ENCODE results near the gene RFNG. TPM values are rescaled to one million over a fixed set of nuclear protein-coding genes. Genes with fewer than 3 reads are reported as not detected.
A peak's percentile ranks its signal among the peaks of the same experiment; 100 is the strongest.

Gene RFNG
- total and polyA plus RNA-seq, 12 donors = 13.9 to 30.1 (median 20.3) TPM

DNA sequence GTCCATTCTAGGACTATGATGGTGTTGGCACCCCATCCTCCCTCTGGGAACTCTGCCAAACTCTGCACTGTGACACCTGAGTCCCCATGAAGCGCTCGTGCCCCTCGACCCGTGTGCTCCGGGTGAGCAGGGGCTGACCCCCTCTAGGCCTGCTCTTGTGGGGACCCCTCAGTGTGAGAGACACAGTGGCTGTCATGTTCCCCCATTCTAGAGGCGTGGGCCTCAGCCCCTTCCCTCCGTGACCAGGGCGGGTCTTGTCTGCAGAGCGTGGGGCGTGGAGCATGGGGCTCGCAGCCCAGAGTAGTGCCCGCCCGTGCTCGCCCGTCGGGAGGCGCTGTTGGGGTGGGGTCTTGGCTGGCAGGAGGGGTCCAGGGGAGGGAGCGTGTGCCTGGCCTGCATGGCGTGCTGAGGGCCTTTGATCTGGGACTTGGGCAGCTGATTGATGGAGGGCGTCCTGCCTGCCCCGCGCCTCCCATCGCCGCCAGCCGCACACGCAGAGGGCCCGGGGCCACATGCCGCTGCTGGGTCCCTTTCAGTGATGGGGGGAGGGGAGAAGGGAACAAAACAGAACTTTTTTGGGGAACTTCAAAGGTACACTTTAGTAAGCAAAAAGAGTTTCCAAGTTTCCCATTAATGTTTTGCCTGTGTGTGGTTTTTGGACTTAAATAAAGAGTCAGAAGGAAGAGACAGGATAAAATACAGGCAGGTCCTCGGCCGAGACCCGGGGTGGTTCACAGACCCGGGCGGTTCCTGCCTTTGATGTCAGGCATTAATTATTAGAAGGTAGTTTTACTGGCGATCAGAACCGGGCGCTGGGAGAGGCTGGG, 51.4 kb downstream of the RFNG start:
- DNase-seq (peak in 1 of 2 donors; percentile 9), ATAC-seq (peak in 1 of 8 donors; percentile 10)
- H3K27me3 ChIP-seq = no peaks in the 10 kb centered on the region
- H3K36me3 ChIP-seq = peaks cover 0 to 20% (median 0%) of the 10 kb centered on the region in 9 donors
- no peaks in the 10 kb centered on the region for H3K9me3 ChIP-seq
- WGBS, 2 donors = 87 to 89% methylated on average over 36 of the region's 36 CpGs
- H3K4me3 ChIP-seq = no peak overlapping the region
- intact Hi-C loops (cut with DNase I) = no loop called here
- TF ChIP-seq CTCF (IDR thresholded peaks at IDR 0.05) = no peak
- peaks cover 0 to 23% (median 17%) of the 10 kb centered on the region in 9 donors for H3K4me1 ChIP-seq
- H3K27ac ChIP-seq = no peak overlapping the region

DNA sequence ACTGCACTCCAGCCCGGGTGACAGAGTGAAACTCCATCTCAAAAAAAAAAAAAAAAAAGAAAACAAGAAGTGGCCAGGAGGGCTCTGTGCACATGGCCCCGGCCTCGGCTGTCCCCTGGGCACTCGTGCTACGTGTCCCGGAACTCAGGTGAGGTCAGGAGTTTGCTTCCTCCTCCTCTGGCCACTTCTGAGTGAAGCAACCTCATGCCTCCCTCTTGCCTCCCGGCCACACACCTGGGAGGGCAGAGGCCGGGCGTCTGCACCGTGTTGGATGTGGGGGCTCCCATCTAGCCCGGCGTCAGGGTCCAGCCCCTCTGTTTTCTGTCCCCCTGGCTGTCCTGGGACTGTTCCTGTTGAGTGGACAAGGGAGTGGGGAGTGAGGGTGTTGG, 52.0 kb downstream of the RFNG start:
- no peak for TF ChIP-seq CTCF (IDR thresholded peaks at IDR 0.05)
- Histone ChIP-seq H3K27ac (no peak overlapping the region), H3K4me3 (no peak overlapping the region), H3K4me1 (peaks cover 0 to 23% (median 17%) of the 10 kb centered on the region in 9 donors), H3K9me3 (no peaks in the 10 kb centered on the region), H3K36me3 (peaks cover 0 to 24% (median 0%) of the 10 kb centered on the region in 9 donors), H3K27me3 (no peaks in the 10 kb centered on the region)
- WGBS, 2 donors = 92 to 94% methylated on average over 11 to 12 of the region's 12 CpGs
- no peak for ATAC-seq
- intact Hi-C loops (cut with DNase I) = no loop called here
- no peak for DNase-seq

DNA sequence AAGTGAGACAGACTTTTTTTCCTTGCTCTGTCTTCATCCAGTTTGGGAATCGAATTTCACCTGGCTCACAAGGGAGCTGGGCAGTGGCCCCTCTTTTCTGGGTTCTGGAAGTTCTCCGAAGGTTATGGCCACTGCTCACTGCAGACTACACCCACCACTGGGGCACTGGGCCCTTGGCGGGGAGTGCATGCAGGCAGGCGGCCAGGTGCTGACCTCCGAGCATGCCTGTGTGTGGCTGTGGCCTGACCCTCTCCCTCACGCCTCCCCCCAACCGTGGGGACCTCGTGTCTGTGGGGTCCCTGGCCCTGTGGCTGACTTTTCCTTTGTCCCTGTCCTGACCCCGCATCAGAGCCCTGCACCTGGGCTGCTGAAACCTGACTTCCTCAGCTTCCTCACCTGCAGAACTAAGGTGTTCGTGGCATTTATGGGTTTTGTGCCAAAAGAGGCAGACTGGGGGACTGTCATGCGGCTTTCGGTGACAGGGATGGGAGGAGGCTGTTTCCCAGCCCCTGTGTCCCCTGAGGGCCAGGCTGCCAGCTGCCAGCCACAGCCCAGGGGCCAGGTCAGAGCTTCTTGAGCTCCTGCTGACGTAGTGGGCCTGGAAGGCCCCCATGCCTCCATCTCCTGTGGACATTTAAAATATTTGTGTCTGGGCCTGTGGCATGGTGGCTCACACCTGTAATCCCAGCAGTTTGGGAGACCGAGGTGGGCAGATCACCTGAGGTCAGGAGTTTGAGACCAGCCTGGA, 52.7 kb downstream of the RFNG start:
- 84 to 90% methylated on average over 14 of the region's 14 CpGs for WGBS, 2 donors
- peak in 1 of 8 donors; percentile 23 for ATAC-seq
- peaks cover 0 to 22% (median 14%) of the 10 kb centered on the region in 9 donors for H3K4me1 ChIP-seq

More for the DNA sequence above, 52.7 kb downstream of the RFNG start:
- H3K27me3 ChIP-seq = no peaks in the 10 kb centered on the region
- peaks cover 0 to 27% (median 0%) of the 10 kb centered on the region in 9 donors for H3K36me3 ChIP-seq
- intact Hi-C loops (cut with DNase I) = no loop called here
- H3K9me3 ChIP-seq = no peaks in the 10 kb centered on the region
- no peak overlapping the region for H3K27ac ChIP-seq
- TF ChIP-seq CTCF (IDR thresholded peaks at IDR 0.05) = no peak
- DNase-seq = peak in 1 of 2 donors; percentile 13
- H3K4me3 ChIP-seq = no peak overlapping the region
